Islet of Langerhans (tissue), 1 donor: ENCODE measurements around the gene USH1G.

Experiments
- FAIRE-seq: peaks from one replicate; lab custom pipeline; 2011; peaks lifted over from hg19 to GRCh38; lab: Jason Lieb, UNC

USH1G gene

GRCh38 chr17:74953134-74953687 is 30.2 kb upstream of the USH1G start:
- FAIRE-seq = no peak

- FAIRE-seq = no peak
Observed at GRCh38 chr17:74952431-74953133, 29.5 kb upstream of the USH1G start.

GRCh38 chr17:74951680-74952421 is 28.8 kb upstream of the USH1G start:
- no peak for FAIRE-seq

GRCh38 chr17:74951065-74951464 is 28.0 kb upstream of the USH1G start:
- FAIRE-seq = no peak

DNA sequence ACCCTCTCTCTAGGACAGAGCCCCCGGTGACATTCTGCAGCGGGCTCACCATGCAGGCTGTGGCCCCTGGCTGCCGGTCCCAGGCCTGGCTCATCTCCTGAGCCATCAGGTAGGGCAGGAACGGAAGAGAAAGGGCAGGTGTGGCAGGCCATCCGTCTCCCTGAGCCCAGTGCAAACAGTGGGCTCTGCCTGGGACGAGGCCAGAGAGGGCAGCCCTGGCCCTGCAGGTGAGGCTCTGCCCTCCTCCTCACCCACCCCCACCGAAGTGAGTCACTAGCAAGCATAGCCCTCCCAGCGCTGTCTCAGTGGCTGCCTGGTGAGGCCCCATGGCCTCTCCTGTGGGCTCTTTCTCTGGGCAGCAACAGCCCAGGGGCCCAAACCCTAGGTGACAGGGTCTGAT is 27.2 kb upstream of the USH1G start:
- FAIRE-seq = no peak

DNA sequence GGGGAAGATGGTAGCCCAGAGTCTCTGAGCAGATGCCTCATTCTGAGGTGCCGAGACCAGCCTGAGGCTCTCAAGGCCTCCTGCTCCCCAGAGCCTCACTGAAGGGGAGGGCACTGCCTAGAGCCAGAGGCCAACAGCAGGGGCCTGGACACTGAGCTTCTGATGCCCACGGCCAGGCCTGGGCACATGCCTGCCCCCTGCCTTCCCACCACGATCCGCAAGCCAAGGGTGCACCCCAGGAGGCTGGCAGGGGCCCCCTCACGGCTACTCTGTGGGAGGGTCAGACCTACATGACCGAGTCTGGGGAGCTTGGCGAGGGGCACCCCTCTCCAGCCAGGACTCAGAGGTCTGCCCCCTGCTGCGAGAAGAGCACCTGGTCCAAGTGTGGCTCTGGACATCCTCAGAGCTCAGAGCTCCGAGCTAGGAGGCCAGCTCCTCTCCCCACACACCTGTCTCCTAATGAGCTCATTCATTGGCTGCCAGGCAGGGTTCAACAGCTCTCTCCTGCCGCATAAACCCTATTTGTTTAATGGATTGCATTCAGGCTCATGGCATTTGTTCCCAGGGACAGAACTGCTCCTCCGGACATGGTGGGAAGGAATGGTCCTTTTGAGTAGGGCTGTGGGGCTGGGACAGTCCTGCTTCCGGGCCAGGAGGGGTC is 26.5 kb upstream of the USH1G start:
- no peak for FAIRE-seq

DNA sequence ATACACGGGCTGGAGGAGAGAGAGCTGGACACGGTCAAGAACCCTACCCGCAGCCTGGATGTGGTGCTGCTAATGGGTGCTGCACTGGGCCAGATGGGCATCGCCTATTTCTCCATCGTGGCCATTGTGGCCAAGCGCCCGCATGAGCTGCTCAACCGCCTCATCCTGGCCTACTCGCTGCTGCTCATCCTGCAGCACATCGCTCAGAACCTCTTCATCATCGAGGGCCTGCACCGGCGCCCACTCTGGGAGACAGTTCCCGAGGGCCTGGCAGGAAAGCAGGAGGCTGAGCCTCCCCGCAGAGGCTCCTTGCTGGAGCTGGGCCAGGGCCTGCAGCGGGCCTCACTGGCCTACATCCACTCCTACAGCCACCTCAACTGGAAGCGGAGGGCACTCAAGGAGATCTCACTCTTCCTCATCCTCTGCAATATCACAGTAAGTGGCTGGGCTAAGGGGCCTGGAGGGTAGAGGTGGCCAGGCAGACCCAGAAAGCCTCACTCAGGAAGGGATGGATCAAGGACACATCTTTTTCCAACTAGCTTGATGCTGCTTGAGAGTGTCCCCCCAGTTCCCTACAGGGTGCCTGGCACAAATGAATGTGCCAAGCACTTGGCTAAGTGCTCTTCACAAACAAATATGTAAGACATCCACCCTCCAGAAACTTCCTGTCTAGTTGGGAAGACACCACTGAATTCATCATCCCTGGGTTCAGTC is 24.1 kb upstream of the USH1G start:
- FAIRE-seq = no peak

- FAIRE-seq = no peak
Observed at GRCh38 chr17:74946641-74947040, 23.6 kb upstream of the USH1G start.

DNA sequence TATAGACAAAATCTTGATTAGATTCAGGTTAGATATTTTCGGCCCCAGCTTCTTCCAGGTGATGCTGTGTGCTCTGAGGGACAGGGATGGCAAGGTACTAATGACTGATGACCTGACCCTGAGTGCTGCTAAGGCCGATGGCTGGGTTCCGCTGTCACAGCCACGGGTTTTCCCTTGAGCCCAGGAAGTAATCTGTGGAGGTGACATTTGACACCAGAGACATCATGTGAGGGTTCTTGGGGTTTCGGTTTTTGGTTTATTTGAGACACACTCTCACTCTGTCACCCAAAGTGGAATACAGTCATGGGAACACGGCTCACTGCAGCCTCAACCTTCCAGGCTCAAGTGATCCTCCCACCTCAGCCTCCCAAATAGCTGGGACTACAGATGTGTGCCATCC is 22.5 kb upstream of the USH1G start:
- no peak for FAIRE-seq

- no peak for FAIRE-seq
Observed at GRCh38 chr17:74943808-74944522, 20.9 kb upstream of the USH1G start.

DNA sequence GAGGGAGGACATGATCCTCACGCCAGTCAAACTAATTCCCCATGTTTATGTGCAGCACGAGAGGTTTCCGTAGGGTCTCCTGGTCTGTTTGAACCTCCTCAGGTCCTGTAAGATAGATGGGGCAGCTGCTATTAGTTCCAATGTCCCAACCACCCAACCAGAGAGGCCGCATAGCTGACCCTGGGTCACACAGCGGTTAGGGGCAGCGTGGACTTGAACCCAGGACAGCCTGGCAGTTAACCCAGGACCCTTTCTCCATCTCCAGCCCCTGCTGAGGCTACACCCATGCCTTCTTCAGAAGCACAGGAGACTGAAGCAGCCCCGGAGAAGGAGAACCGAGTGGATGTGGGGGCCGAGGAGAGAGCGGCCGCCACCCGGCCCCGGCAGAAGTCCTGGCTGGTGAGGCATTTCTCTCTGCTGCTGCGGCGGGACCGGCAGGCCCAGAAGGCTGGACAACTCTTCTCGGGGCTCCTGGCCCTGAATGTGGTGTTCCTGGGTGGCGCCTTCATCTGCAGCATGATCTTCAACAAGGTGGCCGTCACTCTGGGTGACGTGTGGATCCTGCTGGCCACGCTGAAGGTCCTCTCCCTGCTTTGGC is 18.2 kb upstream of the USH1G start:
- FAIRE-seq = no peak

- FAIRE-seq = no peak
Observed at GRCh38 chr17:74939534-74939933, 16.5 kb upstream of the USH1G start.

GRCh38 chr17:74938194-74938950 is 15.3 kb upstream of the USH1G start:
- FAIRE-seq = no peak

DNA sequence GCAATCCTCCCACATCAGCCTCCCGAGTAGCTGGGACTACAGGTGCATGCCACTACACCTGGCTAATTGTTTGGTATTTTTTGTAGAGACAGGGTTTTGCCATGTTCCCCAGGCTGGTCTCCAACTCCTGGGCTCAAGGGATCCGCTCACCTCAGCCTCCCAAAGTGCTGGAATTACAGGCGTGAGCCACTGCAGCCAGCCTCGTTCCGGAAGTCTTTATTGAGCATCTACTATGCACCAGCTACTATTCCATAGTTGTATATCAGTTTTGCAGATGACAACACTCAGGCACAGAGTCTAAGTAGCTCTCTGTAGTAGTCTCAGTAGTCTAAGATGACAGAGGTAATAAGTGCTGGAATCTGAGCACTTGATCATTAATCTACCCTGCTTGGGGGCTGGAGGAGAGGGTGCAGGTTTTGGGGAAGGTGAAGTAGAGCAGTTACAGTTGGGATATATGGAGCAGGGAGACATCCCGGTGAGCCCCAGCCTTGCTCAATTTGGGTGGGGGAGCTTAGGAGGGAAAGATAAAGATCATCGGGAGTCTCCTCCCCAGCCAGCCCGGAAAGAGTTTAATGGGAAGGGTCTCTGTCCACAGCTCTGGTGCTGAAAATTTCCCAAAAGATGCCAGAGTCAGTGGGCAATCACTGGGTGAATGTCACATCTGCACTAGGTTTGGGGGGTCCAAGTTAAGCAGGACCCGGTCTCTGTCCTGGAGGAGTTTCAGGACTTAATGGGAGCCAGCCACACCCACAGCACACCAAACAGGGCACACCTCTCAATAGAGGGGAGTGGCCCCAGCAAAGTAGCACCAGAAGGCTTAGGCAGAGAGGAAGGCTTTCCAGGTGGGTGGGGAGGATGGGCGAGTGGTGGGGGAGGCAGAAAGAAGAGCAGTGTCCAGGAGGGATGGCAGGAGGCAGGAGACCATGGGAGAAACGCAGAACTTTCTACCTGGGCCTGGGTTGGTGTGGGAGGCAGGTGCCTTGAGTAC is 14.3 kb upstream of the USH1G start:
- no peak for FAIRE-seq

GRCh38 chr17:74936470-74936799 is 13.4 kb upstream of the USH1G start:
- no peak for FAIRE-seq

- FAIRE-seq = no peak
Observed at GRCh38 chr17:74935585-74936469, 12.8 kb upstream of the USH1G start, which contains the start of gene OTOP3. TSS of gene OTOP3 (plus strand) at chr17:74935898. CDS start at chr17:74935922, 24 bp downstream.

- FAIRE-seq = no peak
Observed at GRCh38 chr17:74935048-74935447, 12.0 kb upstream of the USH1G start.

DNA sequence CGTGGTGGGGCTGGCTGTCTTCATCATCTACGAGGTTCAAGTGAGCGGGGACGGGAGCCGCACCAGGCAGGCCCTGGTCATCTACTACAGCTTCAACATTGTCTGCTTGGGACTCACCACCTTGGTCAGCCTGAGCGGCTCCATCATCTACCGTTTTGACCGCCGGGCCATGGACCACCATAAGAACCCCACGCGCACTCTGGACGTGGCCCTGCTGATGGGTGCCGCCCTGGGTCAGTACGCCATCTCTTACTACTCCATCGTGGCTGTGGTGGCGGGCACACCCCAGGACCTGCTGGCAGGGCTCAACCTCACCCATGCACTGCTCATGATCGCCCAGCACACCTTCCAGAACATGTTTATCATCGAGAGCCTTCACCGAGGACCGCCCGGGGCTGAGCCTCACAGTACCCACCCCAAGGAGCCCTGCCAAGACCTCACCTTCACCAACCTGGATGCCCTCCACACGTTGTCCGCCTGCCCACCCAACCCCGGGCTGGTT is 7.5 kb upstream of the USH1G start:
- FAIRE-seq = no peak
